T-helper 1 cell (primary cell): ENCODE results near the gene TMSB10.
"Not testable (repeated sequence)": the region's sequence is repeated elsewhere in the genome, so short reads cannot be mapped to it uniquely, and the experiment has no call there.

ENCODE experiments used
- DNase-seq, 5 donors: peaks; one replicate each; pipeline ENCODE4 v3.0.0-alpha.2; 2012 to 2020

The TMSB10 gene

DNA sequence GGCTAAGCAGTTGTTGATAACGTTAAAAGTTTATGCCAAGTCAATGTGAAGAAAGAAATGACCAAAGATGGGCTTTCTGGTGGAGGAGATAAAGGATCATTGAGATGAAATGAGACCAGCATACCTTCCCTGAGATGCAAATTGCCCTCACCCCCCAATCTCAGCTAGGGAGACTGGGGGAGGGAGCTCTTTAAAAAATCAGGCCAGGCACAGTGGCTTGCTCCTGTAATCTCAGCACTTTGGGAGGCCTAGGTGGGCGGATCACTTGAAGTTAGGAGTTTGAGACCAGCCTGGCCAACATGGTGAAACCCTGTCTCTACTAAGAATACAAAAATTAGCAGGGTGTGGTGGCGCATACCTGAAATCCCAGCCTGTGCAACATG, 34.6 kb downstream of the TMSB10 start:
- no peak for DNase-seq

DNA sequence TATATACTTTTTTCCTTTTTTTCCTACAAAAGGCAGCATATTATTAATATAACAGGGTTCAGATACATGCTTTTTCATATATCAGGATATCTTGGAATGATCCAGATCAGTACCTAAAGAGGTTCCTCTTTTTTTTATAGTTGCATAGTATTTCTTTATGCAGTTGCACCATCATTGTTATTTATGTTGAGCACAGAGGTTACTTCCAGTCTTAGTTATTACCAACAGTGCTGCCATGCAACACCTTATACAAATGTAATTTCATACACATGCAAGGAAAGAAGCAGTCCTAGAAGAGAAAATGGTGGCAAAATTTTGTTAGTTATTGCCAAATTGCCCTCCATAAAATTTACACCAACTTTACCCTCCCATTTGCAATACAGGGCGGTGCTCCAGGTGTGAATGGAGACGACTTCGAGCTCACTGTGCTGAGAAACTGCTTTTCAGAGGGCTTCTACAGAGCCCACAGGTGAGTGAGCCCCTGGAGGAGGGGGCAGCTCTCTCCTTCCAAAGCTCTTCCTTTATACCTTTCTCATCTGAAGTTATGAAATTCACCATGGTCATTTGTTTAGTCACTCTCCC, 35.5 kb downstream of the TMSB10 start:
- no peak for DNase-seq

DNA sequence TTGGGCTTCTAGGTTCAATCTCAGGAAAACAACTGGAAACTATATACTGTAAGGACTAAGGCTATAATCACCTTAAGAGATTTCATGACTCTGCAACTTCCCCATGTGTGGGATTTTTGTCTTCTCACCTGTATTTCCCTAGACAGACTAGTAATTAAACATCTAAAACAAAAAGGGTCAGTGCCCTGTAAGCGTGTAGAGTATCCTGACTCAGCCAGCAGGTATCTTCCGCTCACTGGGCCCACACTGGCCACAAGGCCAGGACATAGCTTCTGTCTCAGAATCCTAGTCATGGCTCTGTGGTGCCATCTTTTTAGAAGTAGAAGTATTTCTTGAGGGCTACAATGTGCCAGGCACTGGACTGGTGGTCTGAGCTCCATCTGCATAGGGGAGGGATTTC, 36.7 kb downstream of the TMSB10 start:
- no peak for DNase-seq

DNA sequence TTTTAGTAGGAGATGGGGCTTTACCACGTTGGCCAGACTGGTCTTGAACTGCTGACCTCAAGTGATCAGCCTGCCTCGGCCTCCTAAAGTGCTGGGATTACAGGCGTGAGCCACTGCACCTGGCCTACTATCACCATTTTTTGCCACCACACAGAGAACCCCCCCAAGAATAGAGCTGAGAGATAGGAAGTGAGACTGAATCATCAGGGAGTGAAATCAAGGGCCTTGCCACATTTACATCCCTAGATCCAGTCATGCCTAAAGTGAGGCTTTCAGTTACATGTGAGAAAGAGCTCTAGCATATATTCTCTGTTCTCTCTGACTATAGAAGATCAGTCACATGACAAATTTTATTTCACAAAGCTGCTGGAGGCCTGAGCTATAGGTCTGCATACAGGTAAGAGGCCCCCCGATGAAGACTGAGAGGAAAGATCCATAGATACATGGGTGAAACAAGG, 37.5 kb downstream of the TMSB10 start:
- no peak for DNase-seq

DNA sequence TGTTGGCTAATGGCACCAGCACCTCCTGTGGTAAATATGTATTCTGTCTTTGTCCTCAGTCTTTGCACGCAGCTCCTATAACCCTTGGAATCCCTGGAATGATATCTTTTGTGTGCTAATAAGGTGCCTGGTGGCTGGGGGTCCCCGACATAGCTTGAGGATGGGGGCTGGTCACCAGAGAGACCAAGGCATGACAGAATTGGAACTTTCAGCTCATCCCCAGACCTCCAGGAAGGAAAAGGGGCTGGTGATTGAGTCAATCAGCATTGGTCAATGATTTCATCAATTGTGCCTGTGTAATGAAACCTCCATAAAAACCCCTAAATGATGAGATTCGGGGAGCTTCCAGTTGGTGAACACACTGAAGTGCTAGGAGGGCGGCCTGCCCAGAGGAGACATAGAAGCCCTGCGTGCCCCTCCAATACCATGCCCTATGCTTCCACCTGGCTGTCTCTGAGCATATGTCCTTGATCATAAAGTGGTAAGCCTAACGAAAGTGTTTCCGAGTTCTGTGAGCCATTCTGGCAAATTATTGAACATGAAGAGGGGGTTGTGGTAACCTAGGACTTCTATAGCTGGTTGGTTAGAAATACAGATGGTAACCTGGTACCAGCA, 38.9 kb downstream of the TMSB10 start:
- no peak for DNase-seq

DNA sequence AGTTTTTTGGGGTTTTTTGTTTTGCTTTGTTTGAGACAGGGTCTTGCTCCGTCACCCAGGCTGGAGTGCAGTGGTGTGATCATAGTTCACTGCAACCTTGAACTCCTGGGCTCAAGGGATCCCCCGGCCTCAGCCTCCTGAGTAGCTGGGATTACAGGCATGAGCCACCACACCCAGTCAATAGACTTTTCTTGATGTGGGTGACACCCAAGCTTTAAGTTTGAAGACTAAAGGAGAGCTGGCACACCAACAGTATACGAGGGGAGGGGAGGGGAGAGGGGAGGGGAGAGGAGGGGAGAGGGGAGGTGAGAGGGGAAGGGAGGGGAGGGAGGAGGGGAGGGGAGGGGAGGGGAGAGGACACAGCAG, 40.4 kb downstream of the TMSB10 start:
- DNase-seq = not testable (repeated sequence)

DNA sequence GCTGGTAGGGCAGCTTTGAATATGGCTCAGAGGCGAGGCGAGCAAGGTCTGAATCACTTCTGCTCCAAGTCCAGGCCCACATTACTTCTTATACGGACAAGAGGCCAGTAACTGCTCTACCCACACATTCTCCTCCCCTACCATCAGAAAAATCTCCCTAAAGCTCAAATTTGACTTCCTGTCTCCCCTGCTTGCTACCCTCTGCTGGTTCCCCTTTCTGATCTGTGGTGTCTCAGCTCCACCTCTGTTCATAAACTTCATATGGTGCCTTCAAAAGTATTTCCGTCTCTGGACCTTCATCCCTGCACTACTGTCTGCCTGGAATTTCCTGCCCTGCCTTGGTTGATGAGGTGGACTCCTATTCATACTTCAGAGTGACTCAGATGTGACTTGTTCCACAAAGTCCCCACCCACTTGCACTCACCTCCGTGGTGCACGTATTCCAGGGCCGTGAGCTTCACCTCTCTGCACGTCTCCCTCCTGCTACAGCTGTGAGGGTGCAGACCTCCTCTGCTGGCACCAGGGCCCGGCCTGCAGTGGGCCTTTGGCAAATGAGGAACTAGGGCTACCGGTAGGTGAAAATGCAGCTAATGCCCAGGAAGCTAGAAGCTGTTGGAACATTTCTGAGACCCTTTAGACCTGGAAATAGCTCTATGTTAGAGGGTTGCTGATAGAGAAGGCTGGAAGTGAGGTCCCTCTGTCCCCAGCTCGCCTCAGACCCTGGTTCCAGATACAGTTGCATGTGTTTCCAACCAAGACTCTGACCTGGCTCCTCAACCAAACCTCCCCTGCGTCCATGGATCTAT, 41.0 kb downstream of the TMSB10 start:
- peak in 3 of 5 donors; percentile 15 to 71 (median 28) for DNase-seq

DNA sequence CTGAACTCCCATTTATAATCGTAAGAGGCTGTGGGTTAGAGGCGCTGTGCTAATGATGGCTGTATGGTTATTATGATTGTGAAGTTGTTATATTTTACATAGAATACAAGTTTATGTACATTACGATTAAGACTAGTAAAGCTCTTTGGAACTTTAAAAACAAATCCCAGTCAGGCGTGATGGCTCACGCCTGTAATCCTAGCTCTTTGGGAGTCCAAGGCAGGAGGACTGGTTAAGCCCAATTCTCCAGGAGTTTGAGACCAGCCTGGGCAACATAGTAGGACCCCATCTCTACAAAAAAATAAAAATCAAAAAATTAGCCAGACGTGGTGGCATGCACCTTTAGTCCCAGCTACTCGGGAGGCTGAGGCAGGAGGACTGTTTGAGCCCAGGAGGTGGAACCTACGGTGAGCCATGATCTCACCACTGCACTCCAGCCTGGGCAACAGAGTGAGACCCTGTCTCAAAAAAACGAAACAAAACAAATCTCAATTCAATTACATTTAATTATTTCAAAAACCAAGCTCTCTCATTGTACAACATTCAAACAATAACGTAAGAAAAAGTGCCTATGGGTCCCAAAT, 41.6 kb downstream of the TMSB10 start:
- no peak for DNase-seq

DNA sequence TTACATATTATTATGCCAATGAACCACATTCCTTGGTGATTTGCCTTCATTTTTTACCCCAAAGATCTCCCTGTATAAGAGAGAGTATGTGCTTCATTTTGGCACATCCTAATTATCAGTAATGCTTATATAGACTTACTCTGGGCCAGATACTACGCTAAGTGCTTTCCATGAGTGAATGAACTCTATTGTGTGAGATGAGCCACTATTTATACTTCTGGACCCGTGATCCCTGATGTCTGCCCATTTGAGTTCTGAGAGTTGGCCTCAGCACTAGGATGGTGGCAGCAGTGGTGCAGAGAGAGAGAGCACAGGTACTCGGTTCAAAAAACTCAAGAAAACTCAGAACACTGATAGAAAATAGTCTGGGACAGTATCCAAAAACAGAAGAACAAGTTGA, 48.1 kb downstream of the TMSB10 start:
- DNase-seq = no peak

DNA sequence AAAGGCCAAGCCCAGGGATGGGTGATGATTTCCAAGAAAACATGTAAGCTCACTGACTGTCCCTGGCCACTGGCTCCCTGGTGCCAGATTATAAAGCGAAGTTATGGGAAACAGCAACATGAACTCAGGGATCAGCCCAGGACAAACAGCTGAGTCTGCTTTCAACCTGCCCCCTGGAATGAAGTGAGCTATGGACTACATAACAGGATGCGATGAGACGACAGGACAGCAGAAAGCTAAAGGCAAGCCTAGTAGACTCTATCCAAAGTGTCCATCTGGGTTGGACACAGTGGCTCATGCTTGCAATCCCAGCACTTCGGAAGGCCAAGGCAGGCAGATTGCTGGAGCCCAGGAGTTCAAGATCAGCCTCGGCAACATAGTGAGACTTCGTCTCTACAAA, 48.9 kb downstream of the TMSB10 start:
- no peak for DNase-seq
